ENCODE data around the gene PAGR1. TPM values are rescaled to one million over a fixed set of nuclear protein-coding genes. Genes with fewer than 3 reads are reported as not detected.

The PAGR1 gene
- total and polyA plus RNA-seq, 9 of the 15 experiments (the other 6 are each of a cell fraction or from before 2014, with no cell fraction given): 1.4 to 58.2 (median 16.8) TPM

DNA sequence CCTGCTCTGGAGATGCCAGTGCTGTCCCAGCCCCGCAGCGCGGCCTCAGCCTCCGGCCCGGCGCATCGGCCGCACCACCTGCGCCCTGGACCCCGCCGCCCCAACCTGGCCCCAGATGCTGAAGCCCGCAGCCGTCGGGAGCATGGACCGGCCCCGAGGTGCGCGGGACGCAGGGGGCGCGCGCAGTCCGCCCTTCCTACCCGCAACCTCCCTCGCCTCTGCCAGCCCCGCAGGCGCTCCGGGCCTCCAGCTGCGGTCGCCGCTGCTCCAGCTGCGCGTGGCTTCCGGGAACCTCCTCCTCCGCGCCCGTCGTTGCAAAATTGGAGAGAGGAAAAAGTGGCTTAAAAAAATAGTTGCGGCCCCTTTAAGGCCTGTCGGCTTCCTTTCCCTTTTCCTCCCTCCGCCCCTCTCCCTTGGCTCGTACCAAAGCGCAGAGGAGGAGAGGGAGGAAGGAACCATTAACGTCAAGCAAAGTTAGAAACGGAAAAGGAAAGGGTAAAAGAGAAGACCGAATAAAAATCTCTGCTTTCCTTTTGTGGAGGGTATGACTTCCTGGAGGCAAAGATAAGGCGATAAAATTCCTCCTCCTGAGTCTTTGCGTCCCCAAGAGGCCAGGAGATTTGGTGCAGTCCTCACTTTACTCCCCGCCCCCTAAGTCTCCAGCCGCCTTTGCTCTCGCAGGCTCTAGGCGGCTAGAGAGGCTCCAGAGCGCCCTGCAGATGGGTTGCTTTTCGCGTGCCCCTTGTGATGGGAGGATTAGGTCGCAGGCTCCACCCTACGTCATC lies 47.1 kb downstream of the PAGR1 start, which contains the start of gene CDIPT (continued):
- TF ChIP-seq FOXM1 (IDR thresholded peaks at IDR 0.05; ENCODE audit: low read depth): peak; percentile 99
- no peak for TF ChIP-seq FOXM1 (CRISPR knock-in tag; IDR thresholded peaks at IDR 0.05; ENCODE audit: low read depth)
- TF ChIP-seq NR2C1 (IDR thresholded peaks at IDR 0.05): peak; percentile 48; the same call in 1 of the 2 replicates
- TF ChIP-seq NR2C1 (tag; IDR thresholded peaks at IDR 0.05): no peak
- TF ChIP-seq, protein P1, sequence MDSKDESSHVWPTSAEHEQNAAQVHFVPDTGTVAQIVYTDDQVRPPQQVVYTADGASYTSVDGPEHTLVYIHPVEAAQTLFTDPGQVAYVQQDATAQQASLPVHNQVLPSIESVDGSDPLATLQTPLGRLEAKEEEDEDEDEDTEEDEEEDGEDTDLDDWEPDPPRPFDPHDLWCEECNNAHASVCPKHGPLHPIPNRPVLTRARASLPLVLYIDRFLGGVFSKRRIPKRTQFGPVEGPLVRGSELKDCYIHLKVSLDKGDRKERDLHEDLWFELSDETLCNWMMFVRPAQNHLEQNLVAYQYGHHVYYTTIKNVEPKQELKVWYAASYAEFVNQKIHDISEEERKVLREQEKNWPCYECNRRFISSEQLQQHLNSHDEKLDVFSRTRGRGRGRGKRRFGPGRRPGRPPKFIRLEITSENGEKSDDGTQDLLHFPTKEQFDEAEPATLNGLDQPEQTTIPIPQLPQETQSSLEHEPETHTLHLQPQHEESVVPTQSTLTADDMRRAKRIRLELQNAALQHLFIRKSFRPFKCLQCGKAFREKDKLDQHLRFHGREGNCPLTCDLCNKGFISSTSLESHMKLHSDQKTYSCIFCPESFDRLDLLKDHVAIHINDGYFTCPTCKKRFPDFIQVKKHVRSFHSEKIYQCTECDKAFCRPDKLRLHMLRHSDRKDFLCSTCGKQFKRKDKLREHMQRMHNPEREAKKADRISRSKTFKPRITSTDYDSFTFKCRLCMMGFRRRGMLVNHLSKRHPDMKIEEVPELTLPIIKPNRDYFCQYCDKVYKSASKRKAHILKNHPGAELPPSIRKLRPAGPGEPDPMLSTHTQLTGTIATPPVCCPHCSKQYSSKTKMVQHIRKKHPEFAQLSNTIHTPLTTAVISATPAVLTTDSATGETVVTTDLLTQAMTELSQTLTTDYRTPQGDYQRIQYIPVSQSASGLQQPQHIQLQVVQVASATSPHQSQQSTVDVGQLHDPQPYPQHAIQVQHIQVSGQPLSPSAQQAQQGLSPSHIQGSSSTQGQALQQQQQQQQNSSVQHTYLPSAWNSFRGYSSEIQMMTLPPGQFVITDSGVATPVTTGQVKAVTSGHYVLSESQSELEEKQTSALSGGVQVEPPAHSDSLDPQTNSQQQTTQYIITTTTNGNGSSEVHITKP (IDR thresholded peaks at IDR 0.05; ENCODE audit: partially characterized antibody): peak; percentile 100
- peak; percentile 48 for TF ChIP-seq HNRNPLL (IDR thresholded peaks at IDR 0.05; ENCODE audit: low read depth, low read length, poor library complexity, severe bottlenecking)
- TF ChIP-seq NFE2L1 (tag; IDR thresholded peaks at IDR 0.05; ENCODE audit: borderline replicate concordance, low read depth): no peak
- no peak for TF ChIP-seq RBM34 (IDR thresholded peaks at IDR 0.05; ENCODE audit: borderline replicate concordance, insufficient read depth, low read length)
- TF ChIP-seq XRCC4 (IDR thresholded peaks at IDR 0.05; ENCODE audit: extremely low read depth, insufficient read depth, insufficient read length): no peak
- TF ChIP-seq, protein P2, sequence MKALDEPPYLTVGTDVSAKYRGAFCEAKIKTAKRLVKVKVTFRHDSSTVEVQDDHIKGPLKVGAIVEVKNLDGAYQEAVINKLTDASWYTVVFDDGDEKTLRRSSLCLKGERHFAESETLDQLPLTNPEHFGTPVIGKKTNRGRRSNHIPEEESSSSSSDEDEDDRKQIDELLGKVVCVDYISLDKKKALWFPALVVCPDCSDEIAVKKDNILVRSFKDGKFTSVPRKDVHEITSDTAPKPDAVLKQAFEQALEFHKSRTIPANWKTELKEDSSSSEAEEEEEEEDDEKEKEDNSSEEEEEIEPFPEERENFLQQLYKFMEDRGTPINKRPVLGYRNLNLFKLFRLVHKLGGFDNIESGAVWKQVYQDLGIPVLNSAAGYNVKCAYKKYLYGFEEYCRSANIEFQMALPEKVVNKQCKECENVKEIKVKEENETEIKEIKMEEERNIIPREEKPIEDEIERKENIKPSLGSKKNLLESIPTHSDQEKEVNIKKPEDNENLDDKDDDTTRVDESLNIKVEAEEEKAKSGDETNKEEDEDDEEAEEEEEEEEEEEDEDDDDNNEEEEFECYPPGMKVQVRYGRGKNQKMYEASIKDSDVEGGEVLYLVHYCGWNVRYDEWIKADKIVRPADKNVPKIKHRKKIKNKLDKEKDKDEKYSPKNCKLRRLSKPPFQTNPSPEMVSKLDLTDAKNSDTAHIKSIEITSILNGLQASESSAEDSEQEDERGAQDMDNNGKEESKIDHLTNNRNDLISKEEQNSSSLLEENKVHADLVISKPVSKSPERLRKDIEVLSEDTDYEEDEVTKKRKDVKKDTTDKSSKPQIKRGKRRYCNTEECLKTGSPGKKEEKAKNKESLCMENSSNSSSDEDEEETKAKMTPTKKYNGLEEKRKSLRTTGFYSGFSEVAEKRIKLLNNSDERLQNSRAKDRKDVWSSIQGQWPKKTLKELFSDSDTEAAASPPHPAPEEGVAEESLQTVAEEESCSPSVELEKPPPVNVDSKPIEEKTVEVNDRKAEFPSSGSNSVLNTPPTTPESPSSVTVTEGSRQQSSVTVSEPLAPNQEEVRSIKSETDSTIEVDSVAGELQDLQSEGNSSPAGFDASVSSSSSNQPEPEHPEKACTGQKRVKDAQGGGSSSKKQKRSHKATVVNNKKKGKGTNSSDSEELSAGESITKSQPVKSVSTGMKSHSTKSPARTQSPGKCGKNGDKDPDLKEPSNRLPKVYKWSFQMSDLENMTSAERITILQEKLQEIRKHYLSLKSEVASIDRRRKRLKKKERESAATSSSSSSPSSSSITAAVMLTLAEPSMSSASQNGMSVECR (CRISPR knock-in tag; IDR thresholded peaks at IDR 0.05): peak; percentile 74
- TF ChIP-seq MYC (IDR thresholded peaks at IDR 0.05; ENCODE audit: low read depth, low read length): peak; percentile 33
- TF ChIP-seq MYC (CRISPR knock-in tag; IDR thresholded peaks at IDR 0.05; ENCODE audit: borderline replicate concordance, low read depth): no peak
- no peak for TF ChIP-seq CBFA2T2 (conservative IDR thresholded peaks at IDR 0.05)
- TF ChIP-seq, protein P3, sequence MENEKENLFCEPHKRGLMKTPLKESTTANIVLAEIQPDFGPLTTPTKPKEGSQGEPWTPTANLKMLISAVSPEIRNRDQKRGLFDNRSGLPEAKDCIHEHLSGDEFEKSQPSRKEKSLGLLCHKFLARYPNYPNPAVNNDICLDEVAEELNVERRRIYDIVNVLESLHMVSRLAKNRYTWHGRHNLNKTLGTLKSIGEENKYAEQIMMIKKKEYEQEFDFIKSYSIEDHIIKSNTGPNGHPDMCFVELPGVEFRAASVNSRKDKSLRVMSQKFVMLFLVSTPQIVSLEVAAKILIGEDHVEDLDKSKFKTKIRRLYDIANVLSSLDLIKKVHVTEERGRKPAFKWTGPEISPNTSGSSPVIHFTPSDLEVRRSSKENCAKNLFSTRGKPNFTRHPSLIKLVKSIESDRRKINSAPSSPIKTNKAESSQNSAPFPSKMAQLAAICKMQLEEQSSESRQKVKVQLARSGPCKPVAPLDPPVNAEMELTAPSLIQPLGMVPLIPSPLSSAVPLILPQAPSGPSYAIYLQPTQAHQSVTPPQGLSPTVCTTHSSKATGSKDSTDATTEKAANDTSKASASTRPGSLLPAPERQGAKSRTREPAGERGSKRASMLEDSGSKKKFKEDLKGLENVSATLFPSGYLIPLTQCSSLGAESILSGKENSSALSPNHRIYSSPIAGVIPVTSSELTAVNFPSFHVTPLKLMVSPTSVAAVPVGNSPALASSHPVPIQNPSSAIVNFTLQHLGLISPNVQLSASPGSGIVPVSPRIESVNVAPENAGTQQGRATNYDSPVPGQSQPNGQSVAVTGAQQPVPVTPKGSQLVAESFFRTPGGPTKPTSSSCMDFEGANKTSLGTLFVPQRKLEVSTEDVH (IDR thresholded peaks at IDR 0.05; ENCODE audit: low read depth, partially characterized antibody): peak; percentile 30
- TF ChIP-seq JUND (IDR thresholded peaks at IDR 0.05; ENCODE audit: borderline replicate concordance, low read depth, low read length): peak; percentile 97
- no peak; the same call in 2 of the 3 replicates for TF ChIP-seq JUND (tag; IDR thresholded peaks at IDR 0.05; ENCODE audit: borderline replicate concordance, low read depth, low read length)

All from K562 (cell line).